Mucosa of rectum (tissue), 2 donors: ENCODE data around the gene SFXN5.

Experiments
- H3K27ac ChIP-seq, 2 donors: one replicate each; pipeline ENCODE4 v1.7.0; 2013; ENCODE audit warnings: inconsistent platforms in 2 of 2, low read depth in 2 of 2, low read length in 2 of 2
- H3K27me3 ChIP-seq, 2 donors: one replicate each; pipeline ENCODE4 v1.7.0; 2013; ENCODE audit warnings: low read length in 2 of 2; ENCODE audit not compliant: control insufficient read depth in 2 of 2, insufficient read depth in 2 of 2
- H3K36me3 ChIP-seq, 2 donors: one replicate each; pipeline ENCODE4 v1.7.0; 2013; ENCODE audit warnings: low read length in 2 of 2; ENCODE audit not compliant: control insufficient read depth in 2 of 2, insufficient read depth in 2 of 2
- H3K4me1 ChIP-seq, 2 donors: one replicate each; pipeline ENCODE4 v1.7.0; 2013; ENCODE audit warnings: low read length in 2 of 2, mild to moderate bottlenecking in 1 of 2; ENCODE audit not compliant: control insufficient read depth in 2 of 2, insufficient read depth in 2 of 2
- H3K4me3 ChIP-seq, 2 donors: one replicate each; pipeline ENCODE4 v1.7.0; 2013; ENCODE audit warnings: low read length in 2 of 2
- H3K9ac ChIP-seq, 2 donors: one replicate each; pipeline ENCODE4 v1.7.0; 2013; ENCODE audit warnings: low read length in 2 of 2, low read depth in 1 of 2, mild to moderate bottlenecking in 1 of 2
- H3K9me3 ChIP-seq, 2 donors: one replicate each; pipeline ENCODE4 v1.7.0; 2013; ENCODE audit warnings: low read length in 2 of 2; ENCODE audit not compliant: control insufficient read depth in 2 of 2
- donor health status: healthy.
- donor health status: Normal muscosa, but diverticular disease.

The SFXN5 gene

GRCh38 chr2:73020657-73021370, 50.7 kb downstream of the SFXN5 start:
- H3K4me3 ChIP-seq: no peak overlapping the region
- H3K27me3 ChIP-seq: no peaks in the 10 kb centered on the region
- H3K4me1 ChIP-seq: no peaks in the 10 kb centered on the region
- no peak overlapping the region for H3K9ac ChIP-seq
- H3K9me3 ChIP-seq: no peaks in the 10 kb centered on the region
- no peak overlapping the region for H3K27ac ChIP-seq
- H3K36me3 ChIP-seq: peaks cover 0 to 9% of the 10 kb centered on the region in 2 donors

- H3K27me3 ChIP-seq: no peaks in the 10 kb centered on the region
These were observed 51.2 kb downstream of the SFXN5 start for GRCh38 chr2:73020306-73020656.

GRCh38 chr2:73018188-73018825, 53.2 kb downstream of the SFXN5 start:
- Histone ChIP-seq H3K27ac (no peak overlapping the region), H3K27me3 (no peaks in the 10 kb centered on the region), H3K4me3 (no peak overlapping the region), H3K36me3 (peaks cover 0 to 9% of the 10 kb centered on the region in 2 donors), H3K9me3 (no peaks in the 10 kb centered on the region), H3K4me1 (no peaks in the 10 kb centered on the region), H3K9ac (no peak overlapping the region)

More at GRCh38 chr2:73020306-73020656, 51.2 kb downstream of the SFXN5 start:
- Histone ChIP-seq H3K27ac (no peak overlapping the region), H3K4me3 (no peak overlapping the region), H3K9me3 (no peaks in the 10 kb centered on the region), H3K36me3 (peaks cover 0 to 9% of the 10 kb centered on the region in 2 donors), H3K4me1 (no peaks in the 10 kb centered on the region), H3K9ac (no peak overlapping the region)

GRCh38 chr2:73013936-73014335, 57.6 kb downstream of the SFXN5 start:
- H3K4me1 ChIP-seq: no peaks in the 10 kb centered on the region
- H3K9ac ChIP-seq: no peak overlapping the region
- H3K27me3 ChIP-seq: no peaks in the 10 kb centered on the region
- no peak overlapping the region for H3K4me3 ChIP-seq
- no peak overlapping the region for H3K27ac ChIP-seq
- peaks cover 3% of the 10 kb centered on the region in 2 donors for H3K36me3 ChIP-seq
- no peaks in the 10 kb centered on the region for H3K9me3 ChIP-seq

GRCh38 chr2:73009177-73009839, 62.2 kb downstream of the SFXN5 start:
- Histone ChIP-seq H3K9me3 (no peaks in the 10 kb centered on the region), H3K4me3 (no peak overlapping the region), H3K4me1 (no peaks in the 10 kb centered on the region), H3K27ac (no peak overlapping the region), H3K9ac (no peak overlapping the region), H3K27me3 (no peaks in the 10 kb centered on the region), H3K36me3 (peaks cover 3 to 5% of the 10 kb centered on the region in 2 donors)

- no peak overlapping the region for H3K27ac ChIP-seq
- H3K4me3 ChIP-seq: no peak overlapping the region
- no peaks in the 10 kb centered on the region for H3K27me3 ChIP-seq
- H3K4me1 ChIP-seq: no peaks in the 10 kb centered on the region
- H3K9ac ChIP-seq: no peak overlapping the region
- H3K9me3 ChIP-seq: no peaks in the 10 kb centered on the region
- peaks cover 3 to 5% of the 10 kb centered on the region in 2 donors for H3K36me3 ChIP-seq
These were observed 62.8 kb downstream of the SFXN5 start for GRCh38 chr2:73008766-73009135.

GRCh38 chr2:73007991-73008765, 63.3 kb downstream of the SFXN5 start:
- H3K27ac ChIP-seq: no peak overlapping the region
- H3K4me3 ChIP-seq: no peak overlapping the region
- H3K9ac ChIP-seq: no peak overlapping the region
- H3K27me3 ChIP-seq: no peaks in the 10 kb centered on the region
- H3K9me3 ChIP-seq: no peaks in the 10 kb centered on the region
- peaks cover 3 to 5% of the 10 kb centered on the region in 2 donors for H3K36me3 ChIP-seq
- H3K4me1 ChIP-seq: no peaks in the 10 kb centered on the region

GRCh38 chr2:73006969-73007710, 64.4 kb downstream of the SFXN5 start:
- no peak overlapping the region for H3K4me3 ChIP-seq
- no peaks in the 10 kb centered on the region for H3K4me1 ChIP-seq
- no peaks in the 10 kb centered on the region for H3K27me3 ChIP-seq
- peaks cover 3 to 5% of the 10 kb centered on the region in 2 donors for H3K36me3 ChIP-seq
- H3K9me3 ChIP-seq: no peaks in the 10 kb centered on the region
- H3K27ac ChIP-seq: no peak overlapping the region
- H3K9ac ChIP-seq: no peak overlapping the region

- Histone ChIP-seq H3K4me1 (no peaks in the 10 kb centered on the region), H3K9me3 (no peaks in the 10 kb centered on the region), H3K27me3 (no peaks in the 10 kb centered on the region), H3K36me3 (peaks cover 3 to 12% of the 10 kb centered on the region in 2 donors), H3K9ac (no peak overlapping the region), H3K4me3 (no peak overlapping the region), H3K27ac (no peak overlapping the region)
These were observed 66.5 kb downstream of the SFXN5 start for GRCh38 chr2:73004889-73005596.
